ENCODE measurements around the gene SMPDL3B.

The SMPDL3B gene

DNA sequence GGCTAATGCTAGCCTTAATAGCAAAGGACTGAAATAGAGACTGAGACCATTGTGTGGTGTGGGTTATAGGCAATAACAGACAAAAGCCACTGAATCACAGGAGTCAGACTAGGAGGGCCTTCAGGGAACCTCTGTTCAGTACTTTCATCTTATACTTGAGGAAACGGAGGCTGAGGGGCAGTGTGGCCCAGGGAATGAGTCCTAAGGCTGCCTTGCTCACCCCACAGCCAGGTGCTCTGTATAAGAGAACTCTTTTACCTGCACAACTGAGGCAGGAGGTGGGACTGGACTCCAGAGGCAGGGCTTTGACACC lies 2.7 kb downstream of the SMPDL3B start:
- FAIRE-seq: no peak

DNA sequence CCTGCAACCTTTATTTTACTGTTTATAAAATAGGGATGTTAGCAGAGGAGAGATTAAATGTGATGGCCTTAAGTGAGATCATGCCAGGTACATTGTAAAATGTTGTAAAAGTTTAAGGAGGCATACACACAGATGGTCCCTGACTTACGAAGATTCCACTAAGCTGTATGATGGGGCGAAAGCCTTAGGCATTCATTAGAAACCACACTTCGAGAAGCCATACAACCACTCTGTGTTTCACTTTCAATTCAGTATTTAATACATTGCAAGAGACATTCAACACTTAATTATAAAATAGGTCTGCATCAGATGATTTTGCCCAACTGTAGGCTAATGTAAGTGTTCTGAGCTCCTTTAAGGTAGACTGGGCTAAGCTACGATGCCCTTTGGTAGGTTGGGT lies 3.7 kb downstream of the SMPDL3B start:
- FAIRE-seq (no peak), DNase-seq (ENCODE audit: insufficient read length, low spot score) (no peak)
- TF ChIP-seq SPI1 (IDR thresholded peaks at IDR 0.05; ENCODE audit: low read depth, low read length): no peak
- no peak for TF ChIP-seq POLR2AphosphoS5 (IDR thresholded peaks at IDR 0.05; ENCODE audit: low read depth, low read length)
- no peak for TF ChIP-seq POU2F2 (IDR thresholded peaks at IDR 0.05; ENCODE audit: low read depth, low read length)
- no peak for TF ChIP-seq TAF1 (IDR thresholded peaks at IDR 0.05; ENCODE audit: low read depth, low read length)
- no peak for TF ChIP-seq POLR2A (IDR thresholded peaks at IDR 0.05; ENCODE audit: low read depth, low read length)
- TF ChIP-seq PAX5 (IDR thresholded peaks at IDR 0.05; ENCODE audit: insufficient read depth, low read length, severe bottlenecking): no peak

More for the DNA sequence above, 2.7 kb downstream of the SMPDL3B start:
- no peak for DNase-seq (ENCODE audit: insufficient read length, low spot score)
- TF ChIP-seq POU2F2 (IDR thresholded peaks at IDR 0.05; ENCODE audit: low read depth, low read length) (no peak), POLR2A (IDR thresholded peaks at IDR 0.05; ENCODE audit: low read depth, low read length) (no peak), SPI1 (IDR thresholded peaks at IDR 0.05; ENCODE audit: low read depth, low read length) (no peak), TAF1 (IDR thresholded peaks at IDR 0.05; ENCODE audit: low read depth, low read length) (no peak), PAX5 (IDR thresholded peaks at IDR 0.05; ENCODE audit: insufficient read depth, low read length, severe bottlenecking) (no peak), POLR2AphosphoS5 (IDR thresholded peaks at IDR 0.05; ENCODE audit: low read depth, low read length) (no peak)

DNA sequence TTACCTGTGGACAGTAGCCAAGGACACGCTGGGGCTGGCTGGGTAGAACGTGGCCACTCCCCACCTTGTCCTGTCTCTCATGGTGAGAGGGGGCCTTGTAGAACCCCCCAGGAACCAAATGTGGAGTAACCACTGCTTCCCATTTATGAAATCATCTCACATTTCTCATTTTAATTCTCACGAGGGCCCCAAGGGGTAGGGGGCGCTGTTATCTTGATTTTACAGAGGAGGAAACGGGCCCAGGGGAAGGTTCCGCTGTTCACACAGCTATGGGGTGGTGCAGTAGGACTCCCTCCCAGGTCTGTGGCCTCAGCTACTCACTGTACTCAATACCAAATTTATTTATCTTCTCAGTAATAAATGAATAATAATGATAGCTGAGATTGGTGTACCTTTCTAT lies 5.5 kb downstream of the SMPDL3B start:
- DNase-seq (ENCODE audit: insufficient read length, low spot score) (no peak), FAIRE-seq (no peak)
- no peak for TF ChIP-seq POLR2AphosphoS5 (IDR thresholded peaks at IDR 0.05; ENCODE audit: low read depth, low read length)
- no peak for TF ChIP-seq POU2F2 (IDR thresholded peaks at IDR 0.05; ENCODE audit: low read depth, low read length)
- no peak for TF ChIP-seq PAX5 (IDR thresholded peaks at IDR 0.05; ENCODE audit: insufficient read depth, low read length, severe bottlenecking)
- no peak for TF ChIP-seq TAF1 (IDR thresholded peaks at IDR 0.05; ENCODE audit: low read depth, low read length)
- no peak for TF ChIP-seq POLR2A (IDR thresholded peaks at IDR 0.05; ENCODE audit: low read depth, low read length)
- no peak for TF ChIP-seq SPI1 (IDR thresholded peaks at IDR 0.05; ENCODE audit: low read depth, low read length)

DNA sequence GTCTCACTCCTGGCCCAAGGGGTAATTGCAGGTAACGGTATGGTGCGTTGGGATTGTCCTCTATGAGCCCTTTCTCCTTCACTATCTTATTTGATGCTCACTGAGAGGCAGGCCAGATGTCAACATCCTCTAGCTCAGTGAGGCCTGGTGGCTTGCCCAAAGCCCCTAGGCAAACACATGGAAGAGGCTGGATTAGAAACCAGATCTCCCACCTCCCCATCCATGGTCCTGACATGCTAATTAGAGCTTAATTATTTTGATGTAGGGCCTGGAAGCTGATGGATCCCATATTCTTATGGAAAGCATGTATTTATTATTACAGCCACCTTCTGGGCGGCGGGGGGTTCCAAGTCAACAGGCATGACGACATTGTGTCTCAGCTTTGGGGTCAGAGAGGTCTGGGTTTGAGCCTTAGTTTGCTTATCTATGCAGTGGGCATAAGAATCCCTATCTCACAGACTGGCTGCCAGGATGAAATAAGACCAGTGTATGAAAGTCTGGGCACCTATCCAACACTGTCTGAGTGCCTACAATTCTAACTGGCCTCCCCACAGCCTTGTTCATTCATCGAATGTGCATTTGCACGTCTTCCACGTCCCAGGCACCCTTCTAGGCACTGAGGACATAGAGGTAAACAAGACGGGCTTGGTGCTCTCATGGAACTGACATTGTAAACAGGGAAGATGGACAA lies 6.2 kb downstream of the SMPDL3B start:
- DNase-seq (ENCODE audit: insufficient read length, low spot score) (no peak), FAIRE-seq (no peak)
- TF ChIP-seq POLR2A (IDR thresholded peaks at IDR 0.05; ENCODE audit: low read depth, low read length) (no peak), POU2F2 (IDR thresholded peaks at IDR 0.05; ENCODE audit: low read depth, low read length) (no peak), PAX5 (IDR thresholded peaks at IDR 0.05; ENCODE audit: insufficient read depth, low read length, severe bottlenecking) (no peak), SPI1 (IDR thresholded peaks at IDR 0.05; ENCODE audit: low read depth, low read length) (no peak), TAF1 (IDR thresholded peaks at IDR 0.05; ENCODE audit: low read depth, low read length) (no peak), POLR2AphosphoS5 (IDR thresholded peaks at IDR 0.05; ENCODE audit: low read depth, low read length) (no peak)

DNA sequence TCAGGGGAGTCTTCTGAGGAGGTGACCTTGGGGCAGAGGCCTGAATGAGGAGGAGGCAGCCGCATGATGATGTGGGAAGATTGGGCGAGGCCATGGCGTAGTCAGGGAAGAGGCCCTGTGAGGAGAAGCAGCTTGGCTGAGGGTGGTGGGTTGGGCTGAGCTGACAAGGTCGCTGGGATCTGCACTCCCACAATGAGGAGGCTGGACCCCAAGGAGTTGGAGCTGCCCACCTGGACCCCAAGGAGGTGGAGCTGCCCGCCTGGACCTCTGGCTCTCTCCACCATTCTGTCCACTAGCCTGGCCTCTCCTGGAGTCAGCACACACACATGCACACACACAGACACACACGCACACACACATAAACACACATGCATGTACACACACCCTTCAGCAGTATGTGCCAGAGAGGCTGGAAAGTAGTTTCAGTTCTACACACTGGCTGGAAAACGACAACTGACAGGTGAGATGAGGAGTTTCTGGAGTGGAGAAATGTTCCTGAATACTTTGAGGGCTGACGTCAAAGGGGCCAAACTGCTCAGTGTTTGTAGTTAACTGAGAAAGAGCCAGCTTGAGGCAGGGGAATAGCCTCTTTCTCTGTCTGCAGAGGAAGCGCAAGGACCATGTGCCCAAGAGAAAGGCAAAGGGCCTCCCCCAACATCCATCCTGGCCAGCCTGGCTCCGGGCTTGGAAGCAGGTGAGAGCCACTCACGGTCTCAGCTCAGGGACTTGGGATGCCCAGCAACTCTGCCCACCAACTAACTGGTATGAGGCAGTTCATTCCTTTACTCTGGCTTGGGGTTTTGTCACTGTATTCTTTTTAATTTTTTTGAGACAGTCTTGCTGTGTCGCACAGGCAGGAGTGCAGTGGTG lies 7.1 kb downstream of the SMPDL3B start:
- TF ChIP-seq POU2F2 (IDR thresholded peaks at IDR 0.05; ENCODE audit: low read depth, low read length): no peak
- FAIRE-seq (no peak), DNase-seq (ENCODE audit: insufficient read length, low spot score) (no peak)

DNA sequence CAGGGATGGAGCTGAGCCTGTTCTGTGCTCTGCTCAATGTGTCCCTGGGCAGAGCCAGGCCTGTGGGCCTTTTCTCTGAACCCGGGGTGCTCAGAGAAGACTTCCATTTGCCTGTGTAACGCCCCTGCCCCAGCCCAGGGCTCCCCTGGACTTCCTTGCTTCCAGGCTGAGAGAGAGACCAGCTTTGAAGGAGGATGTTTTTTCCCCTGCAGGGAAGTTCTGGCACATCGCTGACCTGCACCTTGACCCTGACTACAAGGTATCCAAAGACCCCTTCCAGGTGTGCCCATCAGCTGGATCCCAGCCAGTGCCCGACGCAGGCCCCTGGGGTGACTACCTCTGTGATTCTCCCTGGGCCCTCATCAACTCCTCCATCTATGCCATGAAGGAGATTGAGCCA lies 10.2 kb downstream of the SMPDL3B start:
- TF ChIP-seq POU2F2 (IDR thresholded peaks at IDR 0.05; ENCODE audit: low read depth, low read length) (no peak), SPI1 (IDR thresholded peaks at IDR 0.05; ENCODE audit: low read depth, low read length) (no peak), TAF1 (IDR thresholded peaks at IDR 0.05; ENCODE audit: low read depth, low read length) (no peak), POLR2A (IDR thresholded peaks at IDR 0.05; ENCODE audit: low read depth, low read length) (no peak)
- DNase-seq (ENCODE audit: insufficient read length, low spot score) (no peak), FAIRE-seq (no peak)

DNA sequence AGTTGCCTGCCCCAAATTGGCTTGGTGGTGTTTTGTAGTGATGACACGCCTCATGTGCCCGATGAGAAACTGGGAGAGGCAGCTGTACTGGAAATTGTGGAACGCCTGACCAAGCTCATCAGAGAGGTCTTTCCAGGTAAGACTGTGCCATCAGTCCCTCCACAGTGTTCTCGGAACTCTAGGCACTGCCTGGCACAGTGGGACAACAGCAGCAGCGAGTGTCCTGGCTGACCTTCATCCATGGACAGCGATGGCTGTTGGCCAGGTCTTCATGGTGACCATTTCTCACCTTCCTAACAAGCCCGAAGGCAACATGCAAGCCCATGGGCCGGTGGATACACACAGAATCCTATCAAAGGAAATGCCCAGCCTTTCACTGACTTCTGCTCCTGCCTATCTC lies 14.2 kb downstream of the SMPDL3B start:
- TF ChIP-seq SPI1 (IDR thresholded peaks at IDR 0.05; ENCODE audit: low read depth, low read length) (no peak), POLR2A (IDR thresholded peaks at IDR 0.05; ENCODE audit: low read depth, low read length) (no peak), POU2F2 (IDR thresholded peaks at IDR 0.05; ENCODE audit: low read depth, low read length) (no peak), TAF1 (IDR thresholded peaks at IDR 0.05; ENCODE audit: low read depth, low read length) (no peak), POLR2AphosphoS5 (IDR thresholded peaks at IDR 0.05; ENCODE audit: low read depth, low read length) (no peak), PAX5 (IDR thresholded peaks at IDR 0.05; ENCODE audit: insufficient read depth, low read length, severe bottlenecking) (no peak)
- FAIRE-seq (no peak), DNase-seq (ENCODE audit: insufficient read length, low spot score) (no peak)

DNA sequence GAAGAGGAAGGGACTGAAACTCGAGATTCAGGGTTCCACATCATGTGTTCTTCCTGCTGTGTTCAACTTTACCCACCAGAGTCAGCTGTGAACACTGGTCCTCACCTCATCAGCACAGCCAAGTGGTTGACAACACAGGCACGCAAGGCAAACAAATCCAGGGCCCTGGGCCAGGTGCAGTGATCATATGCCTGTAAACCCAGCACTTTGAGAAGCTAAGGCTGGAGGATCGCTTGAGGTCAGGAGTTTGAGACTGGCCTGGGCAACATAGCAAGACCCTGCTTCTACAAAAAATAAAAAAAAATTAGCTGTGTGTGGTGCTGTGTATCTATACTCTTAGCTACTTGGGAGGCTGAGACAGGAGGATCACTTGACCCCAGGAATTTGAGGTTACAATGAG lies 16.6 kb downstream of the SMPDL3B start:
- TF ChIP-seq POU2F2 (IDR thresholded peaks at IDR 0.05; ENCODE audit: low read depth, low read length) (no peak), PAX5 (IDR thresholded peaks at IDR 0.05; ENCODE audit: insufficient read depth, low read length, severe bottlenecking) (no peak), TAF1 (IDR thresholded peaks at IDR 0.05; ENCODE audit: low read depth, low read length) (no peak), SPI1 (IDR thresholded peaks at IDR 0.05; ENCODE audit: low read depth, low read length) (no peak), POLR2AphosphoS5 (IDR thresholded peaks at IDR 0.05; ENCODE audit: low read depth, low read length) (no peak)
- DNase-seq (ENCODE audit: insufficient read length, low spot score) (no peak), FAIRE-seq (peak; percentile 67)

DNA sequence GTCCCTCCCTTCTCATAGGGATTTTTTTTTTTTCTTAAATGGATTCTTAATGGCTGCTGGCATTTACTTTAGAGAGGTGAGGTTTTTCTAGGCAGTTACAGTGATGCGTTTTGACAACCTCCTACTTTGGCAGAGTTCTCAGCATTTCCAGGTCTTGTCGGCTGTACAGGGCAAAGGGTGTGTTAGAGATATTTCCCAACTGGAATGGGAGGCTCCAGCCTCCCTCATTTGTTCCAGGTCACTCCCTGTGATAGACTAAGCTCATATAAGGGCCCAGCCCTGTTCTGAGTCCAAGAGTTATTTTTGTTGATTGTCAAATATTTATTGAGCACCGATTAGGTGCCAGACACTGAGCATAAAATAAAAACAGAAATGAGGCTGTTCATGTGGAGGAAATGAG lies 17.3 kb downstream of the SMPDL3B start:
- TF ChIP-seq POLR2A (IDR thresholded peaks at IDR 0.05; ENCODE audit: low read depth, low read length) (no peak), POLR2AphosphoS5 (IDR thresholded peaks at IDR 0.05; ENCODE audit: low read depth, low read length) (no peak)
- no peak for DNase-seq (ENCODE audit: insufficient read length, low spot score)
- no peak for FAIRE-seq

DNA sequence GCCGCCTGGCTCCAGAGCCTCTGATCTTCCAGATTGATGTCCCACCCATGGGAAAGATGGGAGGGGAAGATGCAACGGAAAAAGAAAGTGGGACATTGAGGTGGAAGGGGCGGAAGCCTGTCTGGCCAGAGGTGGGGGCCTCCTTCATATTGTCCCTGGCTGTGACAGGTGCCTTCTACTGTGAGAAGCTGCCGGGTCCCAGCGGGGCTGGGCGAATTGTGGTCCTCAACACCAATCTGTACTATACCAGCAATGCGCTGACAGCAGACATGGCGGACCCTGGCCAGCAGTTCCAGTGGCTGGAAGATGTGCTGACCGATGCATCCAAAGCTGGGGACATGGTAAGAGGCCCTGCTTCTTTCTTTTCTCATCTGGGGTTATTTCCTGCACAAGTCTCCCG lies 19.4 kb downstream of the SMPDL3B start:
- TF ChIP-seq SPI1 (IDR thresholded peaks at IDR 0.05; ENCODE audit: low read depth, low read length): no peak
- TF ChIP-seq PAX5 (IDR thresholded peaks at IDR 0.05; ENCODE audit: insufficient read depth, low read length, severe bottlenecking): no peak
- no peak for TF ChIP-seq TAF1 (IDR thresholded peaks at IDR 0.05; ENCODE audit: low read depth, low read length)
- TF ChIP-seq POLR2AphosphoS5 (IDR thresholded peaks at IDR 0.05; ENCODE audit: low read depth, low read length): no peak
- no peak for TF ChIP-seq POLR2A (IDR thresholded peaks at IDR 0.05; ENCODE audit: low read depth, low read length)
- no peak for TF ChIP-seq POU2F2 (IDR thresholded peaks at IDR 0.05; ENCODE audit: low read depth, low read length)
- FAIRE-seq: no peak
- no peak for DNase-seq (ENCODE audit: insufficient read length, low spot score)

Data from GM12891 (cell line).